ENCODE data around the gene VWF. TPM values are rescaled to one million over a fixed set of nuclear protein-coding genes. Genes with fewer than 3 reads are reported as not detected.
A peak's percentile ranks its signal among the peaks of the same experiment; 100 is the strongest.

VWF gene
- total RNA-seq, 6 donors from 2014 or later = 292 to 543 (median 360) TPM

DNA sequence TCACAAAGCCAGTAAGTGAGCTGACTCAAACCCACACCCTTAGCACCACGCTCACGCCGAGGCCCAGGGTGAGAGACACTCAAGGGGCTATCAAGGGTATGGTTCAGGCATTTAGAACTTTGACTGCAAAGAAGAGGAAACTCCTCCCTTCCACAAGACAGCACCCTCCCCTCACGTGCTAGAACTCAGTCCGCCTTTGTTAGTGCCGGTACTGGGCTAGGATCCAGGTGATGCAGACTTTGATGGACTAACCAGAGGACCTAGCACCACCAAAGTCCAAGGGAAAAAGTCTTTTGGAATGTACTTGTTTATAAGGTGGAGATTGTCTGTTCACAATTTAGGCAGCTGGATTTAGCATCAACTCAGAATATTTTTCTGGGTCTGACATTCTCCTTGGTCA, 33.7 kb downstream of the VWF start:
- TF ChIP-seq CTCF (IDR thresholded peaks at IDR 0.05) (no peak), POLR2A (IDR thresholded peaks at IDR 0.05) (no peak), POLR2AphosphoS5 (IDR thresholded peaks at IDR 0.05) (peak in 1 of 2 donors; percentile 52), EP300 (IDR thresholded peaks at IDR 0.05) (no peak)
- H3K9me3 ChIP-seq = no peaks in the 10 kb centered on the region
- no peaks in the 10 kb centered on the region for H3K27me3 ChIP-seq
- H3K36me3 ChIP-seq = peaks cover 0 to 32% (median 0%) of the 10 kb centered on the region in 4 donors
- peak overlapping the region in 3 of 4 donors; percentile 61 to 66 (median 61) for H3K27ac ChIP-seq
- peaks cover 50 to 56% (median 51%) of the 10 kb centered on the region in 4 donors for H3K4me1 ChIP-seq
- no peak for ATAC-seq (ENCODE audit: low FRiP score in 2 of 2)
- no peak overlapping the region for H3K4me3 ChIP-seq
- WGBS, 2 donors = 36 to 50% methylated on average over 6 of the region's 6 CpGs
- DNase-seq = peak in 1 of 2 donors; percentile 32

DNA sequence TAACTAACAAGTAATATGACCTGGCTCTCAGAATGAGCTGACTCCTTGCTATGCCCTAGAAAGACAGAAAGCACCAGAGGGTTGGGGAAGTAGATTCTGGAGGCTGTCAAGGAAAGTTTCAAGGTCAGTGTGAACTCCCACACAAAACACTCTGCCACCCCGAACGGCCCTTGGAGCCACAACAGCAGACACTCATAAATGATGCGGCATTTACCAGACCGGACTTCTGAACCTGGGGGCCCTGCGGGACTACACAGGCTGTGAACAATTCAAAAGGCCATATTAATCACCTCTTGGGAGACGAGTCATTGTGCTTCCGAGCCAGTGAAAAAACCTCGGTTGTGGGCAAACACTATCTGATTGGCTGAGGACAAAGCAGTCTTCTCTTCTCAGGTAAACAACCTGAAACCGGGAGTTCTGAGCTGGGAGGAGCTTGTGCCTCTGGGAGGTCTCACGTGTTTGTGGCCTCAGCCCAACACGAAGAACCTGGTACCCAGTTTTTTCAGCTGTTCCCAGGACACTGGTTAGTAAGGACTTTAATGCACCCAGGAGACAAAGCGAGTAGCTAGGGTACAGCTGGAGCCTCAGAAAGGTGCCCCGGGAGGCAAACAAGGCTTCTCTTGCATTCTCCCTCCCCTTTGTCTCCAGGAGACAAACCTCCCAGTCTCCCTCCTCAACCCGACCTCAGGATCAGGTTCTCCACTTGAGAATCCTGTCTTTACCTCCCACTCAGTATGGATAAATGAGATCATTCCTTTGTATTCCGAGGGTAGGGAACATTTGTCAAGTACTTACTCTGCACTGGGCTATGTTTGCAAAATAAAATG, 35.3 kb downstream of the VWF start:
- H3K4me1 ChIP-seq = peaks cover 56 to 68% (median 61%) of the 10 kb centered on the region in 4 donors
- ATAC-seq (ENCODE audit: low FRiP score in 2 of 2) (no peak), DNase-seq (peak in 1 of 2 donors; percentile 19)
- 48 to 49% methylated on average over 8 to 15 of the region's 15 CpGs for WGBS, 2 donors
- H3K27me3 ChIP-seq = no peaks in the 10 kb centered on the region
- H3K4me3 ChIP-seq = no peak overlapping the region
- TF ChIP-seq CTCF (IDR thresholded peaks at IDR 0.05) (no peak), POLR2AphosphoS5 (IDR thresholded peaks at IDR 0.05) (no peak), EP300 (IDR thresholded peaks at IDR 0.05) (no peak)
- H3K36me3 ChIP-seq = peaks cover 0 to 24% (median 0%) of the 10 kb centered on the region in 4 donors
- no peaks in the 10 kb centered on the region for H3K9me3 ChIP-seq
- peak overlapping the region; percentile 31 to 66 (median 58) for H3K27ac ChIP-seq

GRCh38 chr12:6086316-6086715, 38.2 kb downstream of the VWF start:
- no peaks in the 10 kb centered on the region for H3K9me3 ChIP-seq
- no peak for ATAC-seq (ENCODE audit: low FRiP score in 2 of 2)
- DNase-seq = peak in 1 of 2 donors; percentile 6
- no peaks in the 10 kb centered on the region for H3K27me3 ChIP-seq
- no peak overlapping the region for H3K4me3 ChIP-seq
- H3K27ac ChIP-seq = peak overlapping the region in 3 of 4 donors; percentile 2 to 44 (median 36)
- H3K4me1 ChIP-seq = peaks cover 41 to 50% (median 43%) of the 10 kb centered on the region in 4 donors
- peaks cover 0 to 15% (median 0%) of the 10 kb centered on the region in 4 donors for H3K36me3 ChIP-seq
- TF ChIP-seq EP300 (IDR thresholded peaks at IDR 0.05) (no peak), POLR2A (IDR thresholded peaks at IDR 0.05) (no peak), POLR2AphosphoS5 (IDR thresholded peaks at IDR 0.05) (no peak), CTCF (IDR thresholded peaks at IDR 0.05) (no peak)
- WGBS, 2 donors = 79 to 87% methylated on average over 2 of the region's 2 CpGs

DNA sequence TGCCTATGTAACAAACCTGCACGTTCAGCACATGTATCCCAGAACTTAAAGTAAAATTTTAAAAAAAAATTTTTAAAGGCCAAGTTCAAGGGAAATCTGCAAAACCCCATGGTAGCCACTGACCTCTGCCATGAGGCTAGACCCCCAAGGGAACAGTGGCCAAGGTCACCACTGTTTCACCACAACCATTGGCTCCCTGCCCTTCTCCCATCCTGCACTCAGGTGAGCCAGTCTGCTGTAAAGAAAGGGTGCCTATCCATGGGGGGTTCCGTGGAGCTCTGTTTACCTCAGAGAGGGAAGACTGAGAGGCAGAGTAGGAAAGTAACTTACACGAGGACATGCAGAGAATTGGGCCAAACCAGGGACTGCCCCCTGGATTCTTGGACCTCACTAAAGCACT, 38.6 kb downstream of the VWF start:
- peaks cover 0 to 15% (median 0%) of the 10 kb centered on the region in 4 donors for H3K36me3 ChIP-seq
- H3K4me3 ChIP-seq = no peak overlapping the region
- WGBS, 2 donors = 75 to 91% methylated on average over 3 of the region's 3 CpGs
- DNase-seq (peak in 1 of 2 donors; percentile 15), ATAC-seq (ENCODE audit: low FRiP score in 2 of 2) (no peak)
- no peaks in the 10 kb centered on the region for H3K9me3 ChIP-seq
- peak overlapping the region in 3 of 4 donors; percentile 2 to 44 (median 36) for H3K27ac ChIP-seq
- TF ChIP-seq POLR2AphosphoS5 (IDR thresholded peaks at IDR 0.05) = no peak
- no peak for TF ChIP-seq POLR2A (IDR thresholded peaks at IDR 0.05)
- TF ChIP-seq EP300 (IDR thresholded peaks at IDR 0.05) = no peak
- peaks cover 37 to 45% (median 39%) of the 10 kb centered on the region in 4 donors for H3K4me1 ChIP-seq
- H3K27me3 ChIP-seq = no peaks in the 10 kb centered on the region

DNA sequence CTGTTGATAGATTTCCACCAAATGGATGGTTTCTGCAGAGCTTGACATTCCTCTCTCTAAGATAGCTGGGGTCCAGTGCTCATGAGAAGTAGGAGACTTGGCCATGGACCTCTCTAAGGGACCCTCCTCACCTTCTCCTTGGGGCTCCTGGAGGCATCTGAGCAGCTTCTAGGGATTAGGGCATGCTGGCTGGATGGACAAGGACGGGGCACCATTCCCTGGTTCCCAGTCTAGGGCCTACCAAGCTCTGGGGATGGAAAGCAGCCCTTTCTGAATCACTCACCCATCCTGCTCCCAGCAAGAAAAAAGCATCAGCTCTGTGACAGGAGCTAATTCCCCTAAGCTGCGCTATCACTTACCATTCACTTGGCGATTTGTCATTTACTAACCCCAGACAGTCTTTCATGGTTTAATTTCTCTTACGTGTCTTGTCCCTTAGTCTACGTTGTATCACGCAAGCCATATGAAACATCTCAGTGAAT, 39.5 kb downstream of the VWF start:
- WGBS, 2 donors = 91 to 94% methylated on average over 5 to 6 of the region's 6 CpGs
- H3K4me1 ChIP-seq = peaks cover 31 to 44% (median 34%) of the 10 kb centered on the region in 4 donors
- no peak for DNase-seq
- ATAC-seq (ENCODE audit: low FRiP score in 2 of 2) = no peak
- H3K9me3 ChIP-seq = no peaks in the 10 kb centered on the region
- H3K4me3 ChIP-seq = no peak overlapping the region
- H3K27ac ChIP-seq = peak overlapping the region in 3 of 4 donors; percentile 32 to 44 (median 39)
- H3K27me3 ChIP-seq = no peaks in the 10 kb centered on the region
- peaks cover 0 to 21% (median 0%) of the 10 kb centered on the region in 4 donors for H3K36me3 ChIP-seq
- TF ChIP-seq EP300 (IDR thresholded peaks at IDR 0.05) (no peak), POLR2A (IDR thresholded peaks at IDR 0.05) (no peak), CTCF (IDR thresholded peaks at IDR 0.05) (no peak), POLR2AphosphoS5 (IDR thresholded peaks at IDR 0.05) (no peak)

All from upper lobe of left lung (tissue), 6 donors.